Stimulated activated CD8-positive, alpha-beta memory T cell treated with anti-CD3 and anti-CD28 coated beads, Interleukin-15, amount 100 ng/mL, for 48 hours (primary cell): ENCODE measurements around the gene LILRA2.
"Not testable (repeated sequence)": the region's sequence is repeated elsewhere in the genome, so short reads cannot be mapped to it uniquely, and the experiment has no call there.

Source experiments
- DNase-seq, 2 donors: peaks; one replicate each; pipeline ENCODE4 v3.0.0-alpha.2; 2020; ENCODE audit warnings: low read depth in 2 of 2

The LILRA2 gene

DNA sequence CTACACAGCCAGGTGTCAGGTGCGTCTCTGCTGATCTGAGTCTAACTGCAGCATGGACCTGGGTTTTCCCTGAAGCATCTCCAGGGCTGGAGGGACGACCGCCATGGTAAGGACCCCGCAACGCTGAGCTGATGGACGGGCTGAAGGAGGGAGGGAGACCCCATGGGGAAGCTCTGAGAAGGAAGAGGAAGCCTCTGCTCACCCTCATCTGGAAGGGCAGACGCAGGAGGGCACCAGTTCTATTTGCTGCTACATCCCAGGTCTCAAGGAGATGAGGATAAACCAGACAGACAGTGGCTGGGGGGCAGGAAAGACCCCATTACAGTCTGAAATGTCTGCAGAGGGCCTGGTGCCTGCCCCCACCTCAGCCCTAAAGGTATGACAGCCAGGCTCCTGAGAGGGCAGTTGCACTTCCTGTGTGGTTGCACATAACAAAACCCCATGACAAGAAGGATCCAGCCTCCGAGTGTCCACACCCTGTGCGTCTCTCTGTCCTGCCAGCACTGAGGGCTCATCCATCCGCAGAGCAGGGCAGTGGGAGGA, at the start of gene LILRA2:
TSS of gene LILRA2 (plus strand) at position 461 of the 543 bp plus-strand sequence. CDS start 89 bp downstream, outside the sequence.
- DNase-seq, result no peak

GRCh38 chr19:54525636-54526035, 48.0 kb upstream of the LILRA2 start:
- no peak for DNase-seq

GRCh38 chr19:54526972-54527371, 46.6 kb upstream of the LILRA2 start:
- no peak for DNase-seq

DNA sequence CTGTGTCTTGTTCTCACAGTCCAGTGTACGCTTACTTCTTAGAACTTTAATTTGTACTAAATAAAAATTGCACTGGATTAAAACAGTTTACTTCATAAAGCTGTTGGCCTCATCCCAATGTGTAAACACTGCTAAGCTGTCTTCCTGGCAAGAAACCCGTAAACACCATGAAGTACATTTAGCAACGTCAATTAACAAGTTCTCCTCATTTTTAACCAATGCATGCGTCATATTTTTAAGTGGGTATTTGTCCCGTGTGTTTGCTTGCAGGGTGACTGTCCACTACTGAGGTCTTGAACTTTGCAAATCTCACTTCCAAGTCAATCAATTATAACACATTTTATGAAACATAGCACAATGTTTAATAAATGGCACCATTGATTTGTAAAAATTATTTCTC, 42.7 kb upstream of the LILRA2 start:
- no peak for DNase-seq

- DNase-seq, result peak in 1 of 2 donors; percentile 18
These were observed 41.1 kb upstream of the LILRA2 start for GRCh38 chr19:54532528-54532927.

- no peak for DNase-seq
These were observed 40.1 kb upstream of the LILRA2 start for GRCh38 chr19:54533476-54533875.

DNA sequence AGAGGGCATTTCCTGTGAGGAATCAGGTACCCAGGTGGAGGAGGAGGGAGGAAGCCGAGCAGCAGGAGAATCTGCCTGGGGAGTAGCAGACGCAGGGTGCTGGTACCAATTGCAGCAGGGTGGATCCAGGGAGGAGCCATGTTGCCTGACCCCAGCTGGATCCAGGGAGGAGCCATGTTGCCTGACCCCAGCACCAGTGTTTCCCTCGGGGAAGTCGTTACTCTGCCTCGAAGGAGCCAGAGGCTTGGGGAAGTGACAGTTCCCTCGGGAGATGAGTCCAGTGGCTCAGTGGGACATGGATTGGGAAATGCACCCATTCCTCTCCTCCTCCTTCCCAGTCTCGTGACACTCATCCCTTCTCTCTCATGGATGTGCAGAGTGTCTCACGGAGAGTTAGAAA, 39.4 kb upstream of the LILRA2 start:
- DNase-seq, result no peak

GRCh38 chr19:54535601-54536000, 38.0 kb upstream of the LILRA2 start:
- DNase-seq, result no peak

GRCh38 chr19:54536956-54537355, 36.6 kb upstream of the LILRA2 start:
- no peak for DNase-seq

- no peak for DNase-seq
These were observed 31.9 kb upstream of the LILRA2 start for GRCh38 chr19:54541712-54542111.

GRCh38 chr19:54548806-54549205, 24.8 kb upstream of the LILRA2 start:
- no peak for DNase-seq

DNA sequence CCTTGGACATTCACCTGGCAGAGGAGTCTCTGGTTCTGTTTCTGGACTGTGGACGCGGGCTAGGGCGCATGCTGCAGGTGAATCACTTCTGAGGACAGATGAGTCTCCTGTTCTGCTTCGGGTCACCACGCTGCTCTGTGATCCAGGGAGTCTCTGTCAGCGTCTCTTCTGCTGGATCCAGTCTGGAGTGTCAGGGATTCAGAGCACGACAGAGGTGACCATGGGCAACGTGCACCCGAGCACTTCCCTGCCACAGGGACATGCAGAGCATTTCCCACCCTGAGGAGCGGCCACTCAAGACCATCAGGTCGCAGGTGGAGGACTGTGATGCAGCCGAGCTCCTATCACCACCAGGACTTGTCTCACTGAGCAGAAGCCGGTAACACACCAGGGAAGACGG, 24.4 kb upstream of the LILRA2 start:
- DNase-seq, result no peak

DNA sequence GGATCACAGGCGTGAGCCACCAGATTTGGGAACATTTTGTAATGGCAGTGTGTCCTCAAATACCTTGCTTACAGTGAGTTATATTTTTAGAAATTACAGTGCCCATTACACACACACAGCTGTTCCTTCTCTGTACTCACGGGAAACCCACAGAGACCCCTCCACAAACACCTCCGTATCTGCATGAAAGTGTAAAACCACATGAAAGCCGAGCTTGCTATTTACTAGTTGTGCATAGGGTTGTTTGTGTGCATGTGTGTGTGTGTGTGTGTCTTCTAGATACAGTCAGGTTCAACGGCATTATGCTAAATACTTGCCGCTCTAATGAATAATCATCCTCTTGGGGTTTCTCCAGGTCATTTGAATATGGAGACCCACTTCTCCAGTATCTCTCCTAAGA, 22.3 kb upstream of the LILRA2 start:
- no peak for DNase-seq

- no peak for DNase-seq
These were observed 21.4 kb upstream of the LILRA2 start for GRCh38 chr19:54551950-54552912.

DNA sequence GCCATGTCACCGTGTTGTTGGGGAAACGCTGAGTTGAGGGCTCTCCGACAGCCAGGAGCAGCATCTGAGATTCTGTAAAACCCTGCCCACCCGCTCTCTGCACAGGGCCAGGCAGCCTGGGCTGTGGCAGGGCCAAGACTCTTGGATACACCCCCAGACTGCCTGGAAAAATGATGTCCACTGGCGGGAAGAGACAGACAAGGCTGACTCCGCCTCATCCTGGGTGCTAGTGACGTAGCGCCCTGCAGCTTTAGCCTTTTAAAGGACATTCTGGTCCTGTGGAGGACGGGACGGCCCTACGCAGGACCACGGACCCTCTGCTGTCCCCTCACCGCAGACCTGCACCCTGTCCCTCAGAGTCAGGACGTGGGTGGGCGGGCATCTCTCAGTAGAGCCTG, 20.7 kb upstream of the LILRA2 start:
- no peak for DNase-seq

GRCh38 chr19:54554006-54554405, 19.6 kb upstream of the LILRA2 start:
- DNase-seq, result no peak

- DNase-seq, result no peak
These were observed 18.7 kb upstream of the LILRA2 start for GRCh38 chr19:54554896-54555295.

- no peak for DNase-seq
These were observed 17.4 kb upstream of the LILRA2 start for GRCh38 chr19:54556194-54556593.

GRCh38 chr19:54558339-54558738, 15.3 kb upstream of the LILRA2 start:
- no peak for DNase-seq

DNA sequence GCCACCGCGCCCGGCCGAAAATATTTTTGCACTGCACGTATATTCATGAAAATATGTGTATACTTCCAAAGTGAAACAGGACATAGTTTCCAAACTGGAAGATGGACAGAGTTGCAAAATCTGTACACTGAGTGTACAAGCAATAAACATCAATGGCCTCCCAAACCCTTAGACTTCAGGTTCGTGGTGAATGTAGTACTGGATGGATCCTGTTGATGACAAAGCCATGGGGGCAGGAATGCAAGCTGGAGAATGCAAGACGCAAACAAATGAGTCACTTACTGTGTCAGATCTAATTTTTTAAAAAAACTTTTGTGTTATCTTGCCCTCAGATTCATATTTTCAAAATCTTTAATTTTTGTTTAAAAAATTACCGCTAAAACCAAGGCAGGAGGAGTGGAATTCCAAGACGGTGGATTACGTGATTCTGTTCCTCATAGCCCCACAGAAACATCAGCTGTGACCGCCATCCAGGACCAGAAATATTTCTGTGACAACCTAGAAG, 12.7 kb upstream of the LILRA2 start:
- no peak for DNase-seq

GRCh38 chr19:54561840-54562239, 11.8 kb upstream of the LILRA2 start:
- DNase-seq, result no peak

GRCh38 chr19:54563206-54563605, 10.4 kb upstream of the LILRA2 start:
- DNase-seq, result not testable (repeated sequence)

- no peak for DNase-seq
These were observed 3.3 kb upstream of the LILRA2 start for GRCh38 chr19:54570316-54570715.
